Mucosa of descending colon (tissue), 3 donors: ENCODE results near the gene ZDHHC11. TPM values are rescaled to one million over a fixed set of nuclear protein-coding genes. Genes with fewer than 3 reads are reported as not detected.
"Not testable (repeated sequence)": the region's sequence is repeated elsewhere in the genome, so short reads cannot be mapped to it uniquely, and the experiment has no call there.

Experiments
- ATAC-seq: fragments of 200-7000 bp; cut with Tn5 transposase; one replicate; pipeline ENCODE4 v1.9.1; 2020; ENCODE audit warnings: mild to moderate bottlenecking, moderate library complexity
- DNase-seq, 3 donors: peaks; one replicate each; pipeline ENCODE4 v3.0.0-alpha.2; 2020
- H3K36me3 ChIP-seq: fragments of 200-600 bp; one replicate; pipeline ENCODE4 v1.8.0; 2021; ENCODE audit warnings: low read depth, mild to moderate bottlenecking
- H3K4me1 ChIP-seq: fragments of 200-600 bp; one replicate; pipeline ENCODE4 v1.8.0; 2021; ENCODE audit warnings: low read depth, mild to moderate bottlenecking
- H3K4me3 ChIP-seq: fragments of 200-600 bp; one replicate; pipeline ENCODE4 v1.8.0; 2021; ENCODE audit warnings: mild to moderate bottlenecking
- H3K9me3 ChIP-seq: fragments of 200-600 bp; one replicate; pipeline ENCODE4 v1.8.0; 2021; ENCODE audit warnings: mild to moderate bottlenecking
- CTCF ChIP-seq: fragments of 200-600 bp; IDR thresholded peaks from one replicate; pipeline ENCODE4 v1.8.0; 2022; ENCODE audit warnings: antibody characterized with exemption, mild to moderate bottlenecking
- intact Hi-C, 2 donors: fragments of 100-400 bp; cut with DNase I in 1 of 2; cut with micrococcal nuclease in 1 of 2; formaldehyde crosslinking; loops; one replicate each; pipeline versions ENCODE4 v1.11.0 to v1.11.1; 2022; cut with DNase I, micrococcal nuclease
- total RNA-seq, 3 donors: library from RNA; stranded (reverse); fragmentation: NEBNext Ultra II Directional in 2 of 3; extraction: Animal tissue kit (Norgen Biotek cat#: 25700) in 2 of 3; gene quantifications; one replicate each; pipeline versions ENCODE4 v1.2.1 to v1.2.4, GENCODE V29; 2021 to 2023
- donor health status: DM: no; HTN: no; CAD: no; lungs with moderate emphysema.
- donor health status: DM: no; HTN: no; CAD: no.
- donor health status: DM: no; HTN: yes; CAD: no.

ZDHHC11 gene
- total RNA-seq, 3 donors from 2014 or later: 4.6 to 11.1 (median 7.0) TPM

- ATAC-seq, H3K36me3 ChIP-seq, H3K9me3 ChIP-seq, H3K4me1 ChIP-seq, H3K4me3 ChIP-seq, DNase-seq, intact Hi-C loops: not testable (repeated sequence)
These were observed 98.8 kb downstream of the ZDHHC11 start for GRCh38 chr5:751992-752391.

GRCh38 chr5:751496-751895, 99.3 kb downstream of the ZDHHC11 start:
- intact Hi-C loops: no loop called here
- H3K9me3 ChIP-seq: no peaks in the 10 kb centered on the region
- DNase-seq (no peak), ATAC-seq (no peak)
- H3K36me3 ChIP-seq: no peaks in the 10 kb centered on the region
- no peak overlapping the region for H3K4me3 ChIP-seq
- TF ChIP-seq CTCF: no peak
- H3K4me1 ChIP-seq: peaks cover under 1% of the 10 kb centered on the region

GRCh38 chr5:750226-750625, 100.6 kb downstream of the ZDHHC11 start:
- DNase-seq, intact Hi-C loops, H3K4me3 ChIP-seq, H3K9me3 ChIP-seq, H3K36me3 ChIP-seq, H3K4me1 ChIP-seq, ATAC-seq: not testable (repeated sequence)

- no peak for DNase-seq
These were observed 101.6 kb downstream of the ZDHHC11 start for GRCh38 chr5:749101-749670.

GRCh38 chr5:748011-748980, 102.5 kb downstream of the ZDHHC11 start:
- ATAC-seq, H3K36me3 ChIP-seq, DNase-seq, H3K9me3 ChIP-seq, H3K4me3 ChIP-seq, H3K4me1 ChIP-seq, intact Hi-C loops: not testable (repeated sequence)

More at GRCh38 chr5:749101-749670, 101.6 kb downstream of the ZDHHC11 start:
- Histone ChIP-seq H3K4me1 (no peaks in the 10 kb centered on the region), H3K36me3 (no peaks in the 10 kb centered on the region), H3K4me3 (no peak overlapping the region), H3K9me3 (no peaks in the 10 kb centered on the region)
- TF ChIP-seq CTCF: no peak
- intact Hi-C loops: no loop called here
- no peak for ATAC-seq

- H3K9me3 ChIP-seq, DNase-seq, ATAC-seq, H3K4me3 ChIP-seq, H3K4me1 ChIP-seq, H3K36me3 ChIP-seq, intact Hi-C loops: not testable (repeated sequence)
These were observed 103.4 kb downstream of the ZDHHC11 start for GRCh38 chr5:747303-747844.

GRCh38 chr5:746258-746761, 104.5 kb downstream of the ZDHHC11 start:
- intact Hi-C loops: no loop called here
- no peaks in the 10 kb centered on the region for H3K9me3 ChIP-seq

More at GRCh38 chr5:746258-746761, 104.5 kb downstream of the ZDHHC11 start:
- no peak for ATAC-seq
- DNase-seq: no peak
- Histone ChIP-seq H3K36me3 (no peaks in the 10 kb centered on the region), H3K4me1 (no peaks in the 10 kb centered on the region), H3K4me3 (no peak overlapping the region)
- TF ChIP-seq CTCF: no peak

Other genes starting within 250 kb of the ZDHHC11 start
- 1 to 10 TPM; 7.3 to 9.7 (median 8.8) TPM for gene CEP72, start 238.6 kb downstream of the ZDHHC11 start, total RNA-seq
- 10 to 100 TPM in 1 of 3 donors, 1 to 10 TPM in 2; 2.2 to 18.1 (median 2.2) TPM for gene TPPP, start 157.6 kb downstream of the ZDHHC11 start, total RNA-seq
- 1 to 10 TPM in 2 of 3 donors, under 1 TPM in 1; 0.41 to 6.4 (median 4.6) TPM for gene ZDHHC11B, start 66.3 kb downstream of the ZDHHC11 start, total RNA-seq
- 10 to 100 TPM; 30.8 to 46.5 (median 36.7) TPM for gene BRD9, start 41.8 kb upstream of the ZDHHC11 start, total RNA-seq
- gene TRIP13, start 41.9 kb upstream of the ZDHHC11 start, total RNA-seq: 1 to 10 TPM; 1.4 to 7.1 (median 2.1) TPM
- 1 to 10 TPM in 2 of 3 donors, under 1 TPM in 1; 0.93 to 3.7 (median 2.1) TPM for gene NKD2, start 157.8 kb upstream of the ZDHHC11 start, total RNA-seq